HEK293 (cell line): ENCODE measurements around the gene SERPING1.

ENCODE experiments used
- AEBP2 ChIP-seq: fragments of 450-650 bp; formaldehyde crosslinking; IDR thresholded peaks from 2 replicates; pipeline ENCODE4 v1.5.1; 2016; ENCODE audit warnings: missing biosample characterization, missing genetic modification characterization, borderline replicate concordance
- GLIS2 ChIP-seq: fragments of 450-650 bp; formaldehyde crosslinking; IDR thresholded peaks from 2 replicates; pipeline ENCODE4 v1.5.1; 2016; ENCODE audit warnings: missing biosample characterization, missing genetic modification characterization
- MZF1 ChIP-seq: fragments of 450-650 bp; formaldehyde crosslinking; IDR thresholded peaks from 2 replicates; pipeline ENCODE4 v1.5.1; 2017; ENCODE audit warnings: missing biosample characterization, missing genetic modification characterization, borderline replicate concordance
- SCRT1 ChIP-seq: fragments of 450-650 bp; formaldehyde crosslinking; IDR thresholded peaks from 2 replicates; pipeline ENCODE4 v1.5.1; 2016; ENCODE audit warnings: missing biosample characterization, missing genetic modification characterization, borderline replicate concordance
- SP7 ChIP-seq: fragments of 450-650 bp; formaldehyde crosslinking; IDR thresholded peaks from 2 replicates; pipeline ENCODE4 v1.5.1; 2016; ENCODE audit warnings: missing biosample characterization, missing genetic modification characterization
- WT1 ChIP-seq: fragments of 450-650 bp; formaldehyde crosslinking; IDR thresholded peaks from 2 replicates; pipeline ENCODE4 v1.5.1; 2016; ENCODE audit warnings: missing biosample characterization, missing genetic modification characterization
- ZBTB11 ChIP-seq: fragments of 450-650 bp; formaldehyde crosslinking; conservative IDR thresholded peaks from 2 replicates; pipeline ENCODE4 v1.5.1; 2016; ENCODE audit warnings: low read depth, missing biosample characterization, missing genetic modification characterization
- ZBTB26 ChIP-seq: fragments of 450-650 bp; formaldehyde crosslinking; optimal IDR thresholded peaks from 2 replicates; pipeline ENCODE3; 2016; ENCODE audit warnings: missing biosample characterization, mild to moderate bottlenecking, missing genetic modification characterization
- ZNF16 ChIP-seq: fragments of 450-650 bp; formaldehyde crosslinking; IDR thresholded peaks from 2 replicates; pipeline ENCODE4 v1.5.1; 2016; ENCODE audit warnings: low read depth, missing biosample characterization, missing genetic modification characterization
- ZNF335 ChIP-seq: fragments of 450-650 bp; formaldehyde crosslinking; conservative IDR thresholded peaks from 2 replicates; pipeline ENCODE4 v1.5.1; 2016; ENCODE audit warnings: missing biosample characterization, missing genetic modification characterization
- ZNF391 ChIP-seq: fragments of 450-650 bp; formaldehyde crosslinking; IDR thresholded peaks from 2 replicates; pipeline ENCODE4 v1.5.1; 2016; ENCODE audit warnings: low read depth, missing biosample characterization, missing genetic modification characterization, borderline replicate concordance
- ZNF423 ChIP-seq: fragments of 450-650 bp; formaldehyde crosslinking; IDR thresholded peaks from 2 replicates; pipeline ENCODE4 v1.5.1; 2016; ENCODE audit warnings: missing biosample characterization, missing genetic modification characterization
- ZNF580 ChIP-seq: fragments of 450-650 bp; formaldehyde crosslinking; IDR thresholded peaks from 2 replicates; pipeline ENCODE4 v1.5.1; 2016; ENCODE audit warnings: missing biosample characterization, missing genetic modification characterization
- ZNF677 ChIP-seq: fragments of 450-650 bp; IDR thresholded peaks from 2 replicates; pipeline ENCODE4 v1.5.0; 2018; ENCODE audit warnings: missing biosample characterization, mild to moderate bottlenecking, missing genetic modification characterization, moderate library complexity
- ZNF701 ChIP-seq: fragments of 450-650 bp; formaldehyde crosslinking; IDR thresholded peaks from 2 replicates; pipeline ENCODE4 v1.5.1; 2016; ENCODE audit warnings: missing biosample characterization, missing genetic modification characterization
- ZNF76 ChIP-seq: fragments of 450-650 bp; formaldehyde crosslinking; IDR thresholded peaks from 2 replicates; pipeline ENCODE4; 2016; ENCODE audit warnings: low read depth, missing biosample characterization, missing genetic modification characterization, borderline replicate concordance
- ZNF777 ChIP-seq: fragments of 450-650 bp; formaldehyde crosslinking; IDR thresholded peaks from 2 replicates; pipeline ENCODE4 v1.5.1; 2017; ENCODE audit warnings: missing biosample characterization, missing genetic modification characterization, borderline replicate concordance
- ZNF843 ChIP-seq: fragments of 450-650 bp; formaldehyde crosslinking; IDR thresholded peaks from 2 replicates; pipeline ENCODE4 v1.5.1; 2016; ENCODE audit warnings: missing biosample characterization, missing genetic modification characterization
- ZSCAN4 ChIP-seq: fragments of 450-650 bp; formaldehyde crosslinking; IDR thresholded peaks from 2 replicates; pipeline ENCODE4 v1.5.1; 2017; ENCODE audit warnings: missing biosample characterization, missing genetic modification characterization
- TF ChIP-seq, protein P1 (sequence below): fragments of 450-650 bp; formaldehyde crosslinking; IDR thresholded peaks from 2 replicates; pipeline ENCODE4 v1.5.1; 2016; ENCODE audit warnings: missing biosample characterization, missing genetic modification characterization
- TF ChIP-seq, protein P2 (sequence below): fragments of 450-650 bp; formaldehyde crosslinking; IDR thresholded peaks from 2 replicates; pipeline ENCODE4 v1.5.1; 2016; ENCODE audit warnings: missing biosample characterization, missing genetic modification characterization
- TF ChIP-seq, protein P3 (sequence below): fragments of 450-650 bp; formaldehyde crosslinking; IDR thresholded peaks from 2 replicates; pipeline ENCODE4 v1.5.1; 2016; ENCODE audit warnings: missing biosample characterization, missing genetic modification characterization

SERPING1 gene

DNA sequence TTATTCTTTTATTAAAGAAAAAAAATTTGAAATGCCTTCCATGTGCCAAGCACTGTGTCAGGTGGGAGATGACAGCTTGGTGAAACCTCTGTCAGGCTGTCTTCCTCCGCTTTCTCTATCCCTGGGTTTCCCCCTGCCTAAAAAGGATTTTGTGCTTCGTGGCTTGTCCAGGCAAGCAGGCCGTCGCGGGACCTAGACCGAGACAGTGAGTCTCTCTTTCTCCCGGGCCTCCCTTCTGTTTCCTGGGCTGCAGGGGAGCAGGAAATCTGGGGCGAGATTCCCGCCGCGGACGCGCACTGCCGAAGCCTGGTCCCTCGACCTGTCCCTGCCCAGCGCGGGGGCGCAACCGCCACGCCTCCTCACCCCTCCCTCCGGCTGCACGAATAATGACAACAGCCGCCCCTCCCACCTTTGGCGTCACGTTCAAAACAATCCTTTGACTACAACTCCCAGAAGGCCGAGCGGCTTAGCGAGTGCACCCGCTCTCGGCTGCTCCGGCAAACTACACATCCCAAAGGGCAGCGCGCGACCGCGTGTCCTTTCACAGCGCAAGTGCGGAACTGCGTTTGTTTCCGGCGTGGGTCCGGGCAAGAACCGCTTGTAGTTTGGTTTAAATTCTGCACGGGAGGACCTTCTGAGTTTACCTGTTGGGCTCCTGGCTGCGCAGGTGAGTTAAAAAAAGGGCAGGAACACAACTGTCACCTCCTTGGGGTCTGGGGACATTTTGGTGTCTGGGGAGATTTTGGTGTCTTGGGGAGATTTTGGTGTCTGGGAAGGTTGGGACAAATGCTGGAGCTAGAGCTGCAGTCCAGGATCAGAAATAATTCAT is 59.9 kb downstream of the SERPING1 start, which contains the start of gene CLP1 (continued):
- TF ChIP-seq ZNF76 (tag by site-specific recombination): peak; percentile 96
- TF ChIP-seq ZBTB26 (tag by site-specific recombination): peak; percentile 83
- TF ChIP-seq SP7 (tag by site-specific recombination): peak; percentile 41; the same call in 1 of the 2 replicates
- TF ChIP-seq, protein P1, sequence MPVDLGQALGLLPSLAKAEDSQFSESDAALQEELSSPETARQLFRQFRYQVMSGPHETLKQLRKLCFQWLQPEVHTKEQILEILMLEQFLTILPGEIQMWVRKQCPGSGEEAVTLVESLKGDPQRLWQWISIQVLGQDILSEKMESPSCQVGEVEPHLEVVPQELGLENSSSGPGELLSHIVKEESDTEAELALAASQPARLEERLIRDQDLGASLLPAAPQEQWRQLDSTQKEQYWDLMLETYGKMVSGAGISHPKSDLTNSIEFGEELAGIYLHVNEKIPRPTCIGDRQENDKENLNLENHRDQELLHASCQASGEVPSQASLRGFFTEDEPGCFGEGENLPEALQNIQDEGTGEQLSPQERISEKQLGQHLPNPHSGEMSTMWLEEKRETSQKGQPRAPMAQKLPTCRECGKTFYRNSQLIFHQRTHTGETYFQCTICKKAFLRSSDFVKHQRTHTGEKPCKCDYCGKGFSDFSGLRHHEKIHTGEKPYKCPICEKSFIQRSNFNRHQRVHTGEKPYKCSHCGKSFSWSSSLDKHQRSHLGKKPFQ (tag by site-specific recombination): no peak
- 0 out of 2 replicates have a peak, but pooled peaks have one; percentile 15 for TF ChIP-seq ZNF843 (tag by site-specific recombination)
- TF ChIP-seq ZNF391 (tag by site-specific recombination): no peak
- TF ChIP-seq ZNF335 (tag by site-specific recombination): peak; percentile 81
- no peak for TF ChIP-seq ZSCAN4 (tag by site-specific recombination)
- no peak for TF ChIP-seq ZNF16 (tag by site-specific recombination)
- TF ChIP-seq ZNF423 (tag by site-specific recombination): no peak
- no peak for TF ChIP-seq ZNF777 (tag by site-specific recombination)
- TF ChIP-seq ZNF580 (tag by site-specific recombination): no peak
- TF ChIP-seq, protein P2, sequence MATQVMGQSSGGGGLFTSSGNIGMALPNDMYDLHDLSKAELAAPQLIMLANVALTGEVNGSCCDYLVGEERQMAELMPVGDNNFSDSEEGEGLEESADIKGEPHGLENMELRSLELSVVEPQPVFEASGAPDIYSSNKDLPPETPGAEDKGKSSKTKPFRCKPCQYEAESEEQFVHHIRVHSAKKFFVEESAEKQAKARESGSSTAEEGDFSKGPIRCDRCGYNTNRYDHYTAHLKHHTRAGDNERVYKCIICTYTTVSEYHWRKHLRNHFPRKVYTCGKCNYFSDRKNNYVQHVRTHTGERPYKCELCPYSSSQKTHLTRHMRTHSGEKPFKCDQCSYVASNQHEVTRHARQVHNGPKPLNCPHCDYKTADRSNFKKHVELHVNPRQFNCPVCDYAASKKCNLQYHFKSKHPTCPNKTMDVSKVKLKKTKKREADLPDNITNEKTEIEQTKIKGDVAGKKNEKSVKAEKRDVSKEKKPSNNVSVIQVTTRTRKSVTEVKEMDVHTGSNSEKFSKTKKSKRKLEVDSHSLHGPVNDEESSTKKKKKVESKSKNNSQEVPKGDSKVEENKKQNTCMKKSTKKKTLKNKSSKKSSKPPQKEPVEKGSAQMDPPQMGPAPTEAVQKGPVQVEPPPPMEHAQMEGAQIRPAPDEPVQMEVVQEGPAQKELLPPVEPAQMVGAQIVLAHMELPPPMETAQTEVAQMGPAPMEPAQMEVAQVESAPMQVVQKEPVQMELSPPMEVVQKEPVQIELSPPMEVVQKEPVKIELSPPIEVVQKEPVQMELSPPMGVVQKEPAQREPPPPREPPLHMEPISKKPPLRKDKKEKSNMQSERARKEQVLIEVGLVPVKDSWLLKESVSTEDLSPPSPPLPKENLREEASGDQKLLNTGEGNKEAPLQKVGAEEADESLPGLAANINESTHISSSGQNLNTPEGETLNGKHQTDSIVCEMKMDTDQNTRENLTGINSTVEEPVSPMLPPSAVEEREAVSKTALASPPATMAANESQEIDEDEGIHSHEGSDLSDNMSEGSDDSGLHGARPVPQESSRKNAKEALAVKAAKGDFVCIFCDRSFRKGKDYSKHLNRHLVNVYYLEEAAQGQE (tag by site-specific recombination): 0 out of 2 replicates have a peak, but pooled peaks have one; percentile 40
- no peak for TF ChIP-seq ZNF701 (tag by site-specific recombination)
- TF ChIP-seq MZF1 (tag by site-specific recombination): peak; percentile 23; the same call in 1 of the 2 replicates
- TF ChIP-seq WT1 (tag by site-specific recombination): no peak
- TF ChIP-seq ZBTB11: peak; percentile 85
- TF ChIP-seq GLIS2: peak; percentile 75
- TF ChIP-seq, protein P3, sequence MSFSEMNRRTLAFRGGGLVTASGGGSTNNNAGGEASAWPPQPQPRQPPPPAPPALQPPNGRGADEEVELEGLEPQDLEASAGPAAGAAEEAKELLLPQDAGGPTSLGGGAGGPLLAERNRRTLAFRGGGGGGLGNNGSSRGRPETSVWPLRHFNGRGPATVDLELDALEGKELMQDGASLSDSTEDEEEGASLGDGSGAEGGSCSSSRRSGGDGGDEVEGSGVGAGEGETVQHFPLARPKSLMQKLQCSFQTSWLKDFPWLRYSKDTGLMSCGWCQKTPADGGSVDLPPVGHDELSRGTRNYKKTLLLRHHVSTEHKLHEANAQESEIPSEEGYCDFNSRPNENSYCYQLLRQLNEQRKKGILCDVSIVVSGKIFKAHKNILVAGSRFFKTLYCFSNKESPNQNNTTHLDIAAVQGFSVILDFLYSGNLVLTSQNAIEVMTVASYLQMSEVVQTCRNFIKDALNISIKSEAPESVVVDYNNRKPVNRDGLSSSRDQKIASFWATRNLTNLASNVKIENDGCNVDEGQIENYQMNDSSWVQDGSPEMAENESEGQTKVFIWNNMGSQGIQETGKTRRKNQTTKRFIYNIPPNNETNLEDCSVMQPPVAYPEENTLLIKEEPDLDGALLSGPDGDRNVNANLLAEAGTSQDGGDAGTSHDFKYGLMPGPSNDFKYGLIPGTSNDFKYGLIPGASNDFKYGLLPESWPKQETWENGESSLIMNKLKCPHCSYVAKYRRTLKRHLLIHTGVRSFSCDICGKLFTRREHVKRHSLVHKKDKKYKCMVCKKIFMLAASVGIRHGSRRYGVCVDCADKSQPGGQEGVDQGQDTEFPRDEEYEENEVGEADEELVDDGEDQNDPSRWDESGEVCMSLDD (tag by site-specific recombination): 0 out of 2 replicates have a peak, but pooled peaks have one; percentile 21
- no peak for TF ChIP-seq AEBP2 (tag by site-specific recombination)
- TF ChIP-seq ZNF677 (tag by site-specific recombination): no peak
- no peak for TF ChIP-seq SCRT1 (tag by site-specific recombination)
